CD4-positive, CD25-positive, alpha-beta regulatory T cell (primary cell): ENCODE measurements around the gene PRKD2. TPM values are rescaled to one million over a fixed set of nuclear protein-coding genes. Genes with fewer than 3 reads are reported as not detected.

Experiments used
- ATAC-seq, 2 donors: fragments of 150-1000 bp; cut with Tn5 transposase; one replicate each; pipeline ENCODE4 v1.10.0; 2021; ENCODE audit warnings: low read depth in 2 of 2, moderate number of reproducible peaks in 2 of 2, moderate library complexity in 1 of 2
- DNase-seq, 3 donors: peaks; one replicate each; pipeline versions ENCODE4 v3.0.0 to v3.0.0-alpha.2; 2012 to 2022; ENCODE audit warnings: mixed read lengths in 1 of 3
- H3K27ac ChIP-seq: one replicate; pipeline ENCODE4 v1.7.0; 2013; ENCODE audit warnings: mild to moderate bottlenecking, low read length; ENCODE audit not compliant: insufficient read depth, poor library complexity, severe bottlenecking
- H3K27me3 ChIP-seq: one replicate; pipeline ENCODE4 v1.7.0; 2013; ENCODE audit warnings: low read length; ENCODE audit not compliant: control insufficient read depth, insufficient read depth
- H3K36me3 ChIP-seq: one replicate; pipeline ENCODE4 v1.7.0; 2013; ENCODE audit warnings: mild to moderate bottlenecking, low read length, moderate library complexity; ENCODE audit not compliant: control insufficient read depth, insufficient read depth
- H3K4me1 ChIP-seq: 2 replicates; pipeline ENCODE4 v1.7.0; 2013; ENCODE audit warnings: mild to moderate bottlenecking, low read length; ENCODE audit not compliant: insufficient read depth, control insufficient read depth, poor library complexity, severe bottlenecking
- H3K4me3 ChIP-seq: one replicate; pipeline ENCODE4 v1.7.0; 2013; ENCODE audit warnings: low read depth, mild to moderate bottlenecking, low read length, moderate library complexity
- H3K9me3 ChIP-seq, 2 experiments: 1 replicate in 1 of 2; 2 replicates in 1 of 2; pipeline ENCODE4 v1.7.0; 2013; ENCODE audit warnings: low read length in 2 of 2, mild to moderate bottlenecking in 1 of 2, moderate library complexity in 1 of 2; ENCODE audit not compliant: control insufficient read depth in 2 of 2
- H3K27ac Mint-ChIP-seq, 3 donors: one replicate each; pipeline ENCODE4 v1.8.0; 2020 to 2022; ENCODE audit warnings: mild to moderate bottlenecking in 3 of 3, mixed read lengths in 3 of 3, moderate library complexity in 2 of 3
- H3K27me3 Mint-ChIP-seq: one replicate; pipeline ENCODE4 v1.8.0; 2022; ENCODE audit warnings: mild to moderate bottlenecking, mixed read lengths
- H3K36me3 Mint-ChIP-seq: one replicate; pipeline ENCODE4 v1.8.0; 2020; ENCODE audit warnings: mixed read lengths
- H3K4me1 Mint-ChIP-seq, 4 donors: one replicate each; pipeline ENCODE4 v1.8.0; 2020 to 2022; ENCODE audit warnings: mixed read lengths in 4 of 4, mild to moderate bottlenecking in 1 of 4
- H3K4me3 Mint-ChIP-seq, 4 donors: one replicate each; pipeline ENCODE4 v1.8.0; 2020 to 2022; ENCODE audit warnings: mild to moderate bottlenecking in 4 of 4, mixed read lengths in 4 of 4, moderate library complexity in 3 of 4
- H3K9me3 Mint-ChIP-seq, 7 donors: one replicate each; pipeline ENCODE4 v1.8.0; 2020 to 2022; ENCODE audit warnings: mixed read lengths in 7 of 7, mild to moderate bottlenecking in 3 of 7, moderate library complexity in 2 of 7
- polyA plus RNA-seq, 4 donors: library from polyadenylated mRNA; unstranded; fragments of 300-500 nt; fragmentation: Illumina TruSeq; gene quantifications; one replicate each; pipeline ENCODE4 v1.2.3, GENCODE V29; 2021
- total RNA-seq: library from RNA; stranded (reverse); gene quantifications from one replicate; pipeline ENCODE4 v1.2.3, GENCODE V29; 2022

Gene PRKD2
- total and polyA plus RNA-seq, 5 donors from 2014 or later: 37.0 to 171 (median 46.7) TPM

DNA sequence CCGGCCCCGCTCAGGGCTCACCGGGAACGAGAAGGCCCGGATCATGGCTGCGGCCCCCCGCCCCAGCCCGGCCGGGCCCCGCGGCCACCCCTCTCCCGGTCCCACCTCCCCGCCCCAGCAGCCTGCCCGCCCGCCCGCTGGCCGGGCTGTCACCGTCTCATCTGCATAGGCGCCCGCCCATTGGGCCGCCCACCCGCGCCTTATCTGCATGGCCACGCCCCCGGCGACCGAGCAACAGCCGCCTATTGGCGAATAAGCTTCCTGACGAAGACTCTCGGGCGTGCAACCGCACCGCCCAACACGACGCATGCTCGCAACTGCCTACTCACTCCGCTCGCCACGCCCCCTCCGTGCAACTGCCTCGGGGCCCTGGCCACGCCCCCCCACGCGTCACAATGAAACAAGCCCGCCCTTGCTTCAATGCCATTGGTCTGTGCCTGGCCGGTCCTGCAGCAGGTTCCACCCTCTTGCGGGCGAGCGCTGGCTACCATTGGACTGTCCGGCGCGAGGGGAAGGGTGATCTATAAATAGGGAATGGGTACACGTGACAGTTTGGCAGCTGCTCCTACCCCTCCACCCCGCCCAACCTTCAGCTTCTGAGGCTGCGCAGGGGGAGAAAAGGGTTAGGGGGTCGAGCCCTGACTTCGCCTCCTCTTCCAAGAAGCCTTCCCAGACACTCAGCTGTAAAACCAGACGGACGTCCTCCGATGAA is 55.7 kb downstream of the PRKD2 start, which contains the start of gene DACT3:
TSS of gene DACT3 (minus strand) at position 163 of the 712 bp plus-strand sequence. CDS start at position 45, 118 bp downstream.
- no peaks in the 10 kb centered on the region for H3K36me3 Mint-ChIP-seq
- peaks cover 12% of the 10 kb centered on the region for H3K27me3 ChIP-seq
- H3K9me3 Mint-ChIP-seq: no peaks in the 10 kb centered on the region
- H3K27ac Mint-ChIP-seq: peak within 1 kb of the TSS; percentile 76 to 90 (median 80)
- peak within 1 kb of the TSS; percentile 70 for H3K27ac ChIP-seq
- peaks cover 36% of the 10 kb centered on the region for H3K27me3 Mint-ChIP-seq
- H3K4me3 Mint-ChIP-seq: peak within 1 kb of the TSS; percentile 64 to 92 (median 86)
- H3K36me3 ChIP-seq: no peaks in the 10 kb centered on the region
- peak within 1 kb of the TSS; percentile 76 for H3K4me3 ChIP-seq
- no peaks in the 10 kb centered on the region for H3K9me3 ChIP-seq
- peak; percentile 89 to 92 for ATAC-seq
- peaks cover 5 to 28% (median 8%) of the 10 kb centered on the region in 4 donors for H3K4me1 Mint-ChIP-seq
- DNase-seq: peak; percentile 100
- peaks cover 30% of the 10 kb centered on the region for H3K4me1 ChIP-seq

DNA sequence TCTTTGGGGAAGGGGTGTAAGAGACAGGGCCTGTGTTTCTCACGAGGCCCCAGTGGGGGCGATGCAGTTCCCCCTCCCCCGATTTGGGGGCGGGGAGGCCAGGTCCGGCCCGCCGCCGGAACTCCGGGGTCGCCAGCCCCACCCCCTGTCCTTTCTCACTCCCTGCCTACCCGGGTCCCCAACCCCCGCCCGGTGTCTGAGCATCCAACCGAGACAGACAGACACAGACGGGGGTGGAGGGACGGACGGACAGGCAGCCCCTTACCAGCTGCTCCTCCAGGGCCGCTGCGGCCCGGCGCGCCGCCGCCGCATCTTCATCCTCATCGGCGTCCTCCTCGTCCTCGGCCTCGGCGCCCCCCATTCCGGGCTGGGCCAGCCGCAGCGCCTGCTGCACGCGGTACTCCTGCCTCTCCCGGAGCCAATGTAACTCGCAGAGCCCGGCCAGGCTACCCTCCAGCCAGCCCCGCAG is 56.3 kb downstream of the PRKD2 start:
- no peaks in the 10 kb centered on the region for H3K36me3 Mint-ChIP-seq
- H3K4me3 Mint-ChIP-seq: peak overlapping the region in 3 of 4 donors; percentile 63 to 68 (median 64)
- peak in 1 of 3 donors; percentile 25 for DNase-seq

GRCh38 chr19:46660008-46660517 is 56.9 kb downstream of the PRKD2 start:
- H3K36me3 ChIP-seq: no peaks in the 10 kb centered on the region
- ATAC-seq (no peak), DNase-seq (no peak)
- peaks cover 41% of the 10 kb centered on the region for H3K27me3 Mint-ChIP-seq
- H3K4me3 ChIP-seq: no peak overlapping the region
- H3K4me1 ChIP-seq: peaks cover 30% of the 10 kb centered on the region
- H3K27ac Mint-ChIP-seq: peak overlapping the region in 2 of 3 donors; percentile 17 to 31
- peak overlapping the region; percentile 16 to 82 (median 70) for H3K4me3 Mint-ChIP-seq
- H3K36me3 Mint-ChIP-seq: no peaks in the 10 kb centered on the region
- no peaks in the 10 kb centered on the region for H3K9me3 ChIP-seq
- H3K27ac ChIP-seq: no peak overlapping the region
- H3K27me3 ChIP-seq: peaks cover 12% of the 10 kb centered on the region
- H3K9me3 Mint-ChIP-seq: peaks cover 0 to 2% (median 0%) of the 10 kb centered on the region in 7 donors
- H3K4me1 Mint-ChIP-seq: peaks cover 5 to 28% (median 8%) of the 10 kb centered on the region in 4 donors

More for the DNA sequence above, 56.3 kb downstream of the PRKD2 start:
- no peaks in the 10 kb centered on the region for H3K9me3 ChIP-seq
- H3K27me3 Mint-ChIP-seq: peaks cover 36% of the 10 kb centered on the region
- peak overlapping the region in 1 of 3 donors; percentile 80 for H3K27ac Mint-ChIP-seq
- peaks cover 5 to 28% (median 8%) of the 10 kb centered on the region in 4 donors for H3K4me1 Mint-ChIP-seq
- H3K4me3 ChIP-seq: no peak overlapping the region
- H3K9me3 Mint-ChIP-seq: no peaks in the 10 kb centered on the region
- ATAC-seq: no peak
- H3K4me1 ChIP-seq: peaks cover 30% of the 10 kb centered on the region
- peak overlapping the region; percentile 33 for H3K27ac ChIP-seq
- H3K27me3 ChIP-seq: peaks cover 12% of the 10 kb centered on the region
- H3K36me3 ChIP-seq: no peaks in the 10 kb centered on the region

DNA sequence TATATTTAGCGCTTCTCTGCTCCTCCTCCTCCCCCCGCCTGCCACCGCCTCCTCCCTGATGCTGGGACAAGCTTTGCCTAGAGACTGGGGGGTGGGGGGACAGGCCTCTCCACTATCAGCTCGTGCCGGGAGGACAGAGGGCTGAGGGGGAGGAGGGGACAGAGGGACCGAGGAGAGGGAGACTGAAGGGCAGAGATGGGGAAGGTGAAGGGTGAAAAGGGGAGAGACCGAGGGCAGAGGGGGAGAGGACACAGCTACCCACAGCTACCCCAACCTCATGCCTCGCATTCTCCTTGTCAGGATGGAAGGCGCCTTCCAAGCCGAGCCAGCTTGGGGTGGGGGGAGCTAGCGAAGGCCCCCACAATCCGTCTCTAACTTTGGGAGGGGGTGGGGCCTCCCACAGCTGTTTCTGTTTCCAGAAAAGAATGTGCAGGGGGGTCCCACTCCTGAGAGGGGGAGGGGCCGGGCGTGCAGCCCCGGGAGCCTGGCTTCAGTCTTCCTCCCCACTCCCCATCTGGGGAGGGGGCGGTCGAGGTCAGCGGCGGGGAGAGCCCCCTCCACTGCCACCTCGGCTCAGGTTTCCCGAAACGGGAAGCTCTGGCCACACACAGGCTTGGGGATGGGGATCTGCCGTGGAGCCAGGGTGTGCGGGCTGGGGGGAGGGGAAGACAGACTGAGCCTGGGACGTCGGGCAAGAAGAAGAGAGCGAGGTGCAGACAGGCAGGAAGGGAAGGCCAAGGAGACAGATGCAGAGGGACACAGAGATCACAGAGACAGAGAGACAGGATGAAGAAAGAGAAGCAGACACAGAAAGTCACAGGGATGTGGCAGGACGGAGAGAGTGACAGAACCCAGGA is 57.5 kb downstream of the PRKD2 start:
- Histone ChIP-seq H3K9me3 (no peaks in the 10 kb centered on the region), H3K4me1 (peaks cover 30% of the 10 kb centered on the region), H3K4me3 (no peak overlapping the region), H3K27me3 (peaks cover 12% of the 10 kb centered on the region), H3K36me3 (no peaks in the 10 kb centered on the region), H3K27ac (no peak overlapping the region)
- H3K4me3 Mint-ChIP-seq: peak overlapping the region; percentile 16 to 82 (median 70)
- no peaks in the 10 kb centered on the region for H3K36me3 Mint-ChIP-seq
- ATAC-seq: no peak
- peaks cover 0 to 2% (median 0%) of the 10 kb centered on the region in 7 donors for H3K9me3 Mint-ChIP-seq
- peak overlapping the region in 2 of 3 donors; percentile 17 to 31 for H3K27ac Mint-ChIP-seq
- peaks cover 45% of the 10 kb centered on the region for H3K27me3 Mint-ChIP-seq
- DNase-seq: no peak
- peaks cover 5 to 28% (median 8%) of the 10 kb centered on the region in 4 donors for H3K4me1 Mint-ChIP-seq

GRCh38 chr19:46656541-46656940 is 60.4 kb downstream of the PRKD2 start:
- no peak for DNase-seq

DNA sequence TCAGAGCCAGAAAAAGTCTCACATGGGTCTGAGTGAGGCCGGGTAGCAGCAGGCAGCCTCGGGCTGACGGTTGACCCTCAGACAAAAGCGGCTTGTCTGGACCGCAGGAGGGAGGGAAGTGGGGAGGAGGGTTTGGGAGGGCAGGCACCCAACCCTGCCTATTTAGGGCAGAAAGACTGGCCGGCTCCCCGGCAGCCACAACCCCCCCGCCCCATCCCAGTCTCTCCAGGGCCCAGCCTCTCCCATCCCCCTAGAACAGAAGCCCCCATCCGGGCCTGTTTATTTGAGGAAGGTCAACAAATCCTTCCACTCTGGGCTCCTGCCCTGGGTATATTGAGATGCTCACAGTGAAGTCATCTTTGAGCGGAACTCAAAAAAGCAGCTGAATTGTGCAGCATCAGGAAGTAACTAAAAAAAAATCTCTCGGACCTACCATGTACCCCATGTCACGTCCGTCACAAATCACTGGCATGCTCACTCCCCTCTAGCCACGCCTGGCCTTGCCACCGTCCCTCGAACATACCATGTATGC is 62.2 kb downstream of the PRKD2 start:
- H3K36me3 Mint-ChIP-seq: no peaks in the 10 kb centered on the region
- DNase-seq: no peak
- Histone ChIP-seq H3K36me3 (no peaks in the 10 kb centered on the region), H3K4me1 (peaks cover 8% of the 10 kb centered on the region), H3K9me3 (no peaks in the 10 kb centered on the region), H3K27ac (no peak overlapping the region), H3K4me3 (no peak overlapping the region), H3K27me3 (peaks cover 11% of the 10 kb centered on the region)
- no peak for ATAC-seq
- H3K9me3 Mint-ChIP-seq: peaks cover 0 to 11% (median 0%) of the 10 kb centered on the region in 7 donors
- H3K27me3 Mint-ChIP-seq: peaks cover 60% of the 10 kb centered on the region
- no peak overlapping the region for H3K4me3 Mint-ChIP-seq
- peaks cover 0 to 17% (median 2%) of the 10 kb centered on the region in 4 donors for H3K4me1 Mint-ChIP-seq
- H3K27ac Mint-ChIP-seq: no peak overlapping the region

More at GRCh38 chr19:46656541-46656940, 60.4 kb downstream of the PRKD2 start:
- no peak overlapping the region for H3K4me3 ChIP-seq
- Mint-ChIP-seq H3K36me3 (no peaks in the 10 kb centered on the region), H3K27me3 (peaks cover 59% of the 10 kb centered on the region), H3K4me1 (peaks cover 0 to 20% (median 2%) of the 10 kb centered on the region in 4 donors), H3K9me3 (peaks cover 0 to 2% (median 0%) of the 10 kb centered on the region in 7 donors), H3K27ac (no peak overlapping the region), H3K4me3 (peak overlapping the region in 1 of 4 donors; percentile 55)
- H3K36me3 ChIP-seq: no peaks in the 10 kb centered on the region
- peaks cover 24% of the 10 kb centered on the region for H3K4me1 ChIP-seq
- no peaks in the 10 kb centered on the region for H3K9me3 ChIP-seq
- ATAC-seq: no peak
- H3K27ac ChIP-seq: no peak overlapping the region
- peaks cover 12% of the 10 kb centered on the region for H3K27me3 ChIP-seq

- Histone ChIP-seq H3K4me3 (no peak overlapping the region), H3K36me3 (no peaks in the 10 kb centered on the region), H3K9me3 (peaks cover 0 to 3% of the 10 kb centered on the region in 2 experiments), H3K27ac (no peak overlapping the region), H3K27me3 (peaks cover 12% of the 10 kb centered on the region), H3K4me1 (peaks cover 8% of the 10 kb centered on the region)
- Mint-ChIP-seq H3K36me3 (no peaks in the 10 kb centered on the region), H3K9me3 (peaks cover 0 to 21% (median 0%) of the 10 kb centered on the region in 7 donors), H3K4me3 (peak overlapping the region in 1 of 4 donors; percentile 53), H3K27me3 (peaks cover 65% of the 10 kb centered on the region), H3K27ac (peak overlapping the region in 1 of 3 donors; percentile 14), H3K4me1 (peaks cover 0 to 14% (median 7%) of the 10 kb centered on the region in 4 donors)
- DNase-seq: no peak
- no peak for ATAC-seq
Measured at GRCh38 chr19:46650445-46650844, 66.5 kb downstream of the PRKD2 start.
